NCI-H187 treated with DMSO at 0.1 percent for 48 hours (cell line): ENCODE results near the gene PHF12.

ENCODE experiments used
- DNase-seq: peaks from one replicate; lab custom pipeline; 2025; lab: John Stamatoyannopoulos, UW

PHF12 gene

GRCh38 chr17:28951428-28951990 lies at the start of gene PHF12:
TSS of gene PHF12 (minus strand) at chr17:28951518. CDS start at chr17:28950960, 558 bp downstream.
- peak; percentile 98 for DNase-seq

GRCh38 chr17:29000973-29001372 lies 49.7 kb upstream of the PHF12 start:
- no peak for DNase-seq

GRCh38 chr17:28999206-28999605 lies 47.9 kb upstream of the PHF12 start:
- no peak for DNase-seq

GRCh38 chr17:28997806-28998205 lies 46.5 kb upstream of the PHF12 start:
- DNase-seq: no peak

DNA sequence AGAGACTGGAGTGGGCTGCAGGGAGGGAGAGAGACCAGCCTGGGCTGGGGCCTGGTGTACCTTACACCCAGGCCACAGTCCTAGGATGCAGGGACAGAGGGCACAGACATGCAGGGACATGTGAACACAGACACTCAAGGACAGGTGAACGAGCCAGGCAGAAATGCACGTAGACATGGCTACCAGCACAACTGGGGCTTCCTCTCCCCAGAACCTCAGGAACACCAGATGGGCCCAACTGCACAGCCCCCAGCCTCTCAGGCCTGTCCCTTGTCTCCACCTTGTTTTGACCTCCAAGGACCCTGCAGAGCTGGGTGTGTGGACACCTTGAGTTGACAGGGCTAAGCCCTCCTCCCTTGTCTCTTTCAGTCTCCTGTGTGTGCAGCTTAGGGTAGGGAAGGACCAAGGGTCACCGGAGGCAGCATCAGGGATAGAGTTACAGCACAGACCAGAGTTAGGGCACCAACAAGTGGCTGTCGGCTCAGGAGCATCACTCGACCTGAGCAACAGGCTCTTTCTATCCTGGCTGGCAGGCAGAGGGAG lies 45.3 kb upstream of the PHF12 start:
- no peak for DNase-seq

DNA sequence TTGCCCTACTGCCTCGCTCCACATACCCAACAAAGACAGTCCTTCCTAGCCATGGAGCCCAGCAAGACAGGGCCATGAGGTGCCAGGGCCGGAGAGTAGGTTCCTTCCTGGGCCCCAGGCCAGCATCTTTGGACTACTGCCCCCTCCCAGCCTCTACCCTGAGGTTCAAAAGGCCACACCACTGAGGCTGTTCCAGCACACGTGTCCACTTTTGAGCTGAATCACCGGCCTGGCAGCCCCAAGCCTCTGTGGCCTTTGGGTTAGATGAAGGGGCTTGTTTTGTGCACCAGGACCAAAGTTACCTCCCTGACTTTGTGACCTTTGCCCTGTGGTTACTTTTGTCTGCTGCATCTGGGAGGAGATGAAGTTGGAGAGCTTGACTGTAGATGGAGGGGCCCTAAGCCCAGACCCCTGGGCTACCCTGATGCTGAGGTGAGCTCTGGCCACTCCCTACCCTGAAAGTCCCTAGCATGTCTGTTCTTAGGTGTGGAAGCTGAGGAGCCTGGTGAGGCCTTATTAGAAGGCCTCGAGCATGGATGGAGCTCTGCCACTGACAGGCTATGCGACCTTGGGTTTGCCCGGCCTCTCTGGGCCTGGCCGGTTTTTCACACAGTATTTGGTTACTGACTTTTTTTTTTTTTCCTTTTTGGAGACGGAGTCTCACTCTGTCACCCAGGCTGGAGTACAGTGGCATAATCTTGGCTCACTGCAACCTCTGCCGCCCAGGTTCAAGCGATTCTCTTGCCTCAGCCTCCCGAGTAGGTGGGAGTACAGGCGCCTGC lies 42.5 kb upstream of the PHF12 start:
- DNase-seq: no peak

DNA sequence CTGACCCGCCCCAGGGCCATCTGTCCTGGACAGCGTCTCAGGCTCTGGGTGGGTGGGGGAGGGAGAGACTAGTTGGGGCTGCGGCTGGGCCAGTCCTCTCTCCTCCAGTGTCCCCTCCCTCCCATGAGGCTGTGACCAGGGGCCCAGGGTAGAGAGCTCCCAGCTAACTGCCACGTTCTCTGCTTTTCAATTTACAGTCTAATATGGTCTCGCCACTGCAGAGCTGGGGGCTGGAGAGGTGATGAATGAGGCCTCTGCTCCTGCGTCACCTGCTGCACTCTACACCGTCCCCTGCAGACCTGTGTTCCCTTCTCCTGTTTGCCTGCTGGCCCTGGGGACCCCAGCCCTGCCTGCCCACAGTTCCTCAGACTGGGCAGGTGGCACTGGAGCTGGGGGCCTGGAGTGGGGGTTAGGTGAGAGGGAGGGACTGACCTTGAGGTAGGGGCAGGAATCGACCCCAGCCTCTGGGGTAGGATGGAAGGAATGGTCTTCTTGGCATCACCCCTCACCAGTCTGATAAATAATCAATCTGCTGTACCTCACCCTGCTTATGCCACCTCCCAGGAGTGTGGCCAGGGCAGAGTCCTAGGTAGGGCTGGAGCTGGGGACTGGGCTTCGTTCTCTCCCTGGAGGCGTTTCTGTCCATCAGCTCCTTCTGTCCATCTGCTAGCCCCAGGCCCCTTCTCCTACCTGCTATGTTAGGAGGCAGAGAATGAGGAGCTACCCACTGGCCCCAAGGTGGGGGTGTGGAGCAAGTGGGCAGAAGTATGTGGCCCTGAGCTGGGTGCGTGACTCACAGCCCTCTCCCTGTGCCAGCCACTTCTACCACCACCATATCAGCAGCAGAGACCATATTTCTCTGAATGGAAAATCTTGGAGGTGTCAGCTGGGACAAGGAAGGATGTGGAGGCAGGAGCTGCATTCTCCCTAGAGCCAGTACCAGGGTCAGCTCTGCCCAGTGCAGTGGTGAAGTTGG lies 41.6 kb upstream of the PHF12 start:
- DNase-seq: no peak

DNA sequence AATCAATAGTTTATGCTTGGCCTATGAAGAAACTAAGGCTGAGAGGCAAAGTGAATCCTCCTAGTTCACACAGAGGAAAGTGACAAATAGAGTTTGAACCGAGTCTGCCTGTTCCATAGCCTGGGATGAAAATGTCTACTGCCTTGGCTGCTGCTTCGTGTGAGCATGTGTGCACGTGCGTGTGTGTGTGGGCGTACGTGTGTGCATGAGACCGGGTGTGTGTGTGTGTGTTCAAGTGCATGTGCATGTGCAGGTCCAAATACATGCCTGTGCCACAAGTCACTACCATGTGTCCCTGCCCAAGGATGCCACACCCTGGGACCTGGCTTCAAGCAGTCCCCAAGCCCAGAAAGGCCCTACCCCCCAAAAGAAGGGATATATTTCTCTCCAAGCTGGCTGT lies 40.9 kb upstream of the PHF12 start:
- no peak for DNase-seq

DNA sequence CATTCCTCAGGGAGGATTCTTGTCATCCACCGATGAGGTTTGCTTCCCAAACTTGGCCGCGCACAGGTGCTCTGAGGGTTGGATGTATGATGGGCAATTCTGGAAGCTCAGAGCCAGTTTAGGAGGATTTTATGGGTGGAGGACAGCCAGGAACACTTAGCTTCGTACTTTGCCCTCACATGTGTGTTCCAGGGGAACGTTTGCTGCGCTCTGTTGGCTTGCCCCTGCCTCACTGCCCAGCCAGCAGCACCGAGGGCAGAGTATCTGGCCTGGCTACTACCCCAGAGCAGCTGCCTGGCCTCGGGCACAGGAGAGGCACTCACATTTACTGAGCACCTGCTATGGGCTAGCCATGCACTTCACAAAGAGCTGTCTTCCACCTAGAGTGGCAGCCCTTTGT lies 40.5 kb upstream of the PHF12 start:
- no peak for DNase-seq

GRCh38 chr17:28989028-28989427 lies 37.7 kb upstream of the PHF12 start:
- no peak for DNase-seq

GRCh38 chr17:28988475-28988874 lies 37.2 kb upstream of the PHF12 start:
- no peak for DNase-seq

GRCh38 chr17:28986714-28987655 lies 35.7 kb upstream of the PHF12 start:
- DNase-seq: no peak

- no peak for DNase-seq
Measured at GRCh38 chr17:28985950-28986713, 34.8 kb upstream of the PHF12 start.

DNA sequence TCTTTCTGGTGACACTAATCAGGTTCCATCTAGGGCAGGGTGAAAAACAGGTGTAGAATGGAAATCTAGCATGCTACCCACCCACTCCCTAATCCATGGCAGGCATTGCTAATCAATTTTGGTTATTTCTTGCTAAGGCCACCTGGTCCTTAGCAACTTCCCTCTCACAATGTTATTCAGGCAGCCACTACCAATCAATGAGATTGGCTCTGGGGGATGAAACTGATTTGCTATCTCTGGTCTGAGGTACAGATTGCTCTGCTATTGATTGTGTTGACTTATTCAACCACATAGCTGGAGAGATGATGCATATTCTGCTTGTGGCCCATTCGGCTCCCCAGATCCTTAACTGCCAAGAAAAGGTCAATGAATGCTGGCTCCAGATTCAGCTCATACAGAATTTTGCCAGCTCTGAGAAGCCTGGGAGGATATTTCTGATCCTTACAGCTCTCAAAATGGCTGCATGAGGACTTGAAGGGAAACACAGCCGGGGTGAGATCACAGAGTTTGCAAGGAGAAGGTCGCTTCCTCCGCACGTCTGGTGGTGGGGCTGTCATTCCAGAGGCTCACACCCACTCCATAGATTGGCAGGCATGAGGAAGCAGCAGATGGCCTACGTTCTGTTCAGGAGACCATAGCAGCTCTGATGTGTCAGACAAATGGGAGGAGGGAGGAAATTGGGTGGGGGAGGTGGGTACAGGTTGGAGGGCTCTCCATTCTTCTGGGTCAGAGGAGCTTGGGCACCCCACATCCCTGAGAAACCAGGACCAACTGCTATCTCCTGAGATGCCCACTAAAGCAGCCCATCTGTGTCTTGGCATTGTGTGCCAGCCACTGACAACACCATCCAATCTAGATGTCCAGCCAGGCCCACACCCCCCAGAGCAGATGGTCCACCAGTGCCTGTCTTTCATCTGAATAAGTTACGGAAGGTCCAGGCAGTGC lies 32.2 kb upstream of the PHF12 start:
- DNase-seq: no peak

- DNase-seq: no peak
Measured at GRCh38 chr17:28982131-28982793, 30.9 kb upstream of the PHF12 start.

- no peak for DNase-seq
Measured at GRCh38 chr17:28978356-28978964, 27.1 kb upstream of the PHF12 start.

DNA sequence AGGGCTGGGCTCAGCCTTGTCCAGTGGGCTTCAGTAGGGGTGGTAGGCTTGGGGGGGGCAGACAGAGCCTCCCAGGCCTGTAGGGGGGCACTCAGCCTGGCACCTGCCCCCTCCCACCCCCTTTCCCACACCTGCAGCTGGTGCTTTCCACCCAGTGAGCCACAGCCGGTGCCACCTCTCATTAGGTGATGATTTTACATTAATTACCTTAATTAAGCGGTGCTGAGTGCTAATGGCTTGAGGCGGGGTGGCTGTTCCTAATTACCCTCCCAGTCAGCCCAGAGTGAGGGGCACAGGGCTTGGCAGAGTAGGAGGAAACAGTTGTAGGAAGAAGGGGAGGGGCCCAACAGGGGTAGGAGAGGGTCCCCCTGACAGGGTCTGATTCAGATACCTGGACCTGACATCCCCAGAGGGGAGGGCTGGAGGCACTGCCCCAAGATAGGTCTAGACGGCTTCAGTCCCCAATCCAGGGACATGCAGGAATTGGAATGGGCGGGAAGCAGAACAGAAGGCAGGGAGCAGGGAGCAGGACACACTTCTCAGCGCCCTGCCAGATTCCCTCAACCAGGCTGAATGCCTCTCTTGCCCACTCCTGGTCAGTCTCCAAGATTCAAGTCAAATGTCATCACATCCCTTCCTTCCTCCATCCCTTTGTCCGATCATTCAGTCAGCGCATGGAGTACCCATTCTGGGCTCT lies 26.5 kb upstream of the PHF12 start:
- no peak for DNase-seq

GRCh38 chr17:28975646-28976045 lies 24.3 kb upstream of the PHF12 start:
- DNase-seq: no peak
